Stimulated activated CD8-positive, alpha-beta memory T cell treated with anti-CD3 and anti-CD28 coated beads, Interleukin-2, amount 100 ng/mL, for 1 hour (primary cell): ENCODE data around the gene GID8.
"Not testable (repeated sequence)": the region's sequence is repeated elsewhere in the genome, so short reads cannot be mapped to it uniquely, and the experiment has no call there.

ENCODE experiments used
- DNase-seq, 2 donors: peaks; one replicate each; pipeline ENCODE4 v3.0.0-alpha.2; 2020; ENCODE audit warnings: low read depth in 2 of 2

Gene GID8

DNA sequence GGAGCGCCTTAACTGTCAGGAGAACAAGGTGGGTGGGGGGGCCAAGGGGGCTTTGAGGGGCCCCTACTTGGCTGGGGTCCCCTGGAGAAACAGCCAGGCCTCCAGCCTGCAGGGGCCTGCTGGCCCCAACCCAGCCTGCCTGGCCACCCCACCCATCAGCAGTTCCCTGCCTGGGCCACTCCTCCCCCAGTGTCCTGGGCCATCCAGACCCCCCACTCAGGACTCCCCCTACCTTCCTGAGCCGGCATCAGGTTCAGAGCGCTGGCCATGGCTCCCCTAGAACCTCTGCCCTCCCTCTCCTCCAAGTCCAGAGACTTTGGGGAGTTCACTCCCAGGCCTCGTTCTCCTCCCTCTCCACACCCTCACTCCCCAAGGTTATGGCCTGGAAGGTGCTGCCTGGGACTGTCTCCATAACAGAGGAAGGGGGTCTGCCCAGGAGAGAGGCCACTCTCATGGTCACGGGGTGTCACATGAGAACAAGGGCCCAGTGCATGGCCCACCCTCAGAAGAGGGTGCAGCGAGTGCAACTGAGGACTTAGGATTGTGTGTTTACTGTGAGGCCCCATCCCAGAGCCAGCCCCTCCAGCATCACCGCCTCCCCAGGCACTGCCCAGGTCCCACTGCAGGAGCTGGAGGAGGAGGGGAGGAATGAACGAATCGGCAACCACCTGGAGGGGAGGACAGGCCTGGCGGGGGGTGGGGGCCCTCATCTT is 20.6 kb downstream of the GID8 start:
- no peak for DNase-seq

DNA sequence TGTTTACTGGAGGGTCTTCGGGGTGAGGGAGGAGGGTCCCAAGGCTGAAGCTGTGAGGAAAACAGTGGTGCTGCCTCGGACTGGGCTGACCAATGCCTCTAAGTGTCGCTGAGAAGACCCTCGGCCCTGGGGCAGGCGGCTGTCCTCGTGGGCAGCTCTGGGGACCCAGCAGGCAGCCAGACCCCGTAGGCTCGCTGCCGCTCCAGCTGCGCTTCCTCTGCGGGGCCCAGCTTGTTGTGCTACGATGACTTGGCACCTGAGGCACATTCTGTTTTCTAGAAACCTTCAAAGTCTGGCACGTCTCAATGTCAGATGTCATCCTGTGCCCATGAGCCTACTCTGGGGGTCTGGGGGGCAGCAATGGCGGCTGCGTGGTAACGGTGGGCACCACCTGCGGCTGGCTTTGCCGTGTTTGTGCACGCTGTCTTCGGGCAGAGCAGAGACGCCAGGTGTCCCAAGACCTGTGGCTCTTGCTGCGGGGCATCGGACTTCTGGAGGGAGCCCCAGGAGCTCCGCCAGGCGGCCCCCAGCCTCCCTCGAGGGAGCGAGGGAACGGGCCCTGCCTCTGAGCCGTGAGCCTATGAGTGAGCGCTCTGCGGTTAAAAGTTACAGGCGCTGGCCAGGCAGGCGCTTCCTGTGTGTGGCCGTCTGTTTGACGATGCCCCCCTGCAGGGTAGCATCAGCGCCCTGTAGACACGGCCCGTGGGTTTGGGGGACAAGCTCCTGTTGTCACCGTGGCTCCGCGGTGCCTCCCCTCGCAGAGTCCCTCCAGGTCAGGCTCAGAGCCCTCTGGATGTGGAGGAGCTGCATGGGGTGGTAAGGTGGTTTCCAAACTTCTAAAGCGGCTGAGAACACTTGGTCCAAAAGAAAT is 21.4 kb downstream of the GID8 start:
- DNase-seq, result no peak

DNA sequence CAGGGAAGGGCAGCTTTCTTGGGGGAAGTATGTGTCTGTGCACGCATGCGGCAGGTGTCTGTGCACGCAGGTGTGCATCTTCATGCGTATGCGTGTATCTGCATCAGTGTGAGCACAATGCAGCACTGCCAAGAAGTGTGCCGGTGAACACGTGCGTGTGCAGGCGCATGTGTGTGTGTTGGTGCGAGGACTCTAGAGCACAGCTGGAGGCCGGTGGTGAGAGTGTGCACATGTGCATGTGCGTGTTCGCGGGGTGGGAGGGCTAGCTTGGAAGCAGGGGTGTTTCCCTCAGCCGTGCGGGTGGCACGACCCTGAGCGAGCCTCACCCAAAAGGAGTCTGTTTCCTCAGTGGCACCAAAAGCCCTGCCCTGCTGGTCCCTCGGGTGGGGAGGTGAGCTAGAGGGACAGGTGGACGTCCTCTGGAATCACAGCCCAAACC is 22.1 kb downstream of the GID8 start:
- no peak for DNase-seq

- not testable (repeated sequence) for DNase-seq
These were observed 22.7 kb downstream of the GID8 start for GRCh38 chr20:62960446-62961309.

DNA sequence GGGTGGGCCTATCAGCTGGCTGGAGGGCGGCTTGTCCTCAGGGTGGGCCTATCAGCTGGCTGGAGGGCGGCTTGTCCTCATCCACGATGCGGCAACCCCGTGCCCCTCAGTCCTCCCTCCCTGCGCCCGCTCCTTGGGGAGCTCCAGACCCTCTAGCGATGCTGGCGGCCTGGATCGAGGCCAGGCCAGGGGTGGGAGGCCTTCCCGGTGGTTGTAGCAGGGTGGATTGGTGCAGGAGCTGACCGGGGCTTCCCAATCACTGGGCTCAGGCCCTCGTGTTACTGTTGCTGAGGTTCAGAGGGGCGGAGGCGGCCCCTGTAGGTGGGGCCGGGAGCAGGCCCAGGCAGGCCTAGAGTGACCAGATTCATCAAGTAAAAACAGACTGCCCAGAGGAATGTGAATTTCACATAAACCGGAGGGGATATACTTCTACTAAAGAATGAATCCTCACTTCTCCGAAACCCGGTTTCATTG is 23.4 kb downstream of the GID8 start:
- DNase-seq, result no peak

- no peak for DNase-seq
These were observed 23.9 kb downstream of the GID8 start for GRCh38 chr20:62961799-62962198.

- DNase-seq, result no peak
These were observed 24.4 kb downstream of the GID8 start for GRCh38 chr20:62962221-62962879.

- DNase-seq, result no peak
These were observed 25.1 kb downstream of the GID8 start for GRCh38 chr20:62962891-62963613.

GRCh38 chr20:62963614-62964397 is 25.9 kb downstream of the GID8 start:
- DNase-seq, result no peak

GRCh38 chr20:62964700-62965099 is 26.8 kb downstream of the GID8 start:
- DNase-seq, result no peak

GRCh38 chr20:62965363-62965771 is 27.4 kb downstream of the GID8 start:
- no peak for DNase-seq

- no peak for DNase-seq
These were observed 28.5 kb downstream of the GID8 start for GRCh38 chr20:62966212-62967148.

DNA sequence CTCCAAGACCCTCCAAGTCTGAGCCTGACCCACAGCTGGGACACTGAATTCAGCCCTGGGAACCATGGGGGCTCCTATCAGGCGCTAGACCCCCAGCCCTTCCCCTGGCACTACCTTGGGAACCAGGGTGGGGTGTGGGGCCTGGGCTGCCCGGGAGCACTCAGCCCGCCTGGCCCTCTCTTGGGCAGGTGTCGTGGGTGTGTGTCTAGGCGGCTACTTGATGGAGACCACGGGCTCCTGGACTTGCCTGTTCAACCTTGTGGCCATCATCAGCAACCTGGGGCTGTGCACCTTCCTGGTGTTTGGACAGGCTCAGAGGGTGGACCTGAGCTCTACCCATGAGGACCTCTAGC is 29.2 kb downstream of the GID8 start:
- no peak for DNase-seq

DNA sequence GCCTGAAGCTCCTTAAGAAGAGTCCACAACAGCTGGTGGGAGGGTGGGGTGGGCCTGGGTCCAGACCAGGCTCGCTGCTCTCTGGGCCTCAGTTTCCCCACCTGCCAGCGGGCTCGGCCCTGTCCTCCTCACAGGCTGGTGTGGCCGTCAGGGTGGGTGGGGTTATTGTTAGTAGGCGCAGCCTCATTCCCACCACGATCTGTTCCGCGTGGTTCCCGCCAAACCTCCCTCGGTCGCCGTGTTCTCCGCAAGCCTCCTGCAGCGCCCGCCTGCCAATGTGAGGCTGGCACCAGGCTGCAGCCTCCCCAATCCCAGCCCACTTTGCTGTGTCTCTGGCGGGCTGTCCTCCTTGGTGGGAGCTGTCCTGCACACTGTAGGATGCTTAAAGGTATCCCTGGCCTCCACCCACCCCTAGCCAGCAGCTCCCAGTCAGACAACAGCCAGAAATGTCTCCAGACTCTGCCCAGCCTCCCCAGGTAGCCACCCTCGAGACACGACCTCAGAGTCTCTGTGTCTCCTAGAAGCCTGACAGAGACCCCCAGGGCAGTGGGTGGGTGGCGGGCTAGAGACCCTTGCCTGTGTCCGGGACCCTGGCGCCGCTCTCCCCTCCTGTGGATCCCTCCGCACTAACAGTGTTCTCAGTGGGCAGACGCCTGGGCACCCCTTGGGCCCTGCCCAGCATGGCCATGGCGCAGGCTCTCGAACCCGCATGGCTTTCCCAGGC is 29.8 kb downstream of the GID8 start:
- no peak for DNase-seq

DNA sequence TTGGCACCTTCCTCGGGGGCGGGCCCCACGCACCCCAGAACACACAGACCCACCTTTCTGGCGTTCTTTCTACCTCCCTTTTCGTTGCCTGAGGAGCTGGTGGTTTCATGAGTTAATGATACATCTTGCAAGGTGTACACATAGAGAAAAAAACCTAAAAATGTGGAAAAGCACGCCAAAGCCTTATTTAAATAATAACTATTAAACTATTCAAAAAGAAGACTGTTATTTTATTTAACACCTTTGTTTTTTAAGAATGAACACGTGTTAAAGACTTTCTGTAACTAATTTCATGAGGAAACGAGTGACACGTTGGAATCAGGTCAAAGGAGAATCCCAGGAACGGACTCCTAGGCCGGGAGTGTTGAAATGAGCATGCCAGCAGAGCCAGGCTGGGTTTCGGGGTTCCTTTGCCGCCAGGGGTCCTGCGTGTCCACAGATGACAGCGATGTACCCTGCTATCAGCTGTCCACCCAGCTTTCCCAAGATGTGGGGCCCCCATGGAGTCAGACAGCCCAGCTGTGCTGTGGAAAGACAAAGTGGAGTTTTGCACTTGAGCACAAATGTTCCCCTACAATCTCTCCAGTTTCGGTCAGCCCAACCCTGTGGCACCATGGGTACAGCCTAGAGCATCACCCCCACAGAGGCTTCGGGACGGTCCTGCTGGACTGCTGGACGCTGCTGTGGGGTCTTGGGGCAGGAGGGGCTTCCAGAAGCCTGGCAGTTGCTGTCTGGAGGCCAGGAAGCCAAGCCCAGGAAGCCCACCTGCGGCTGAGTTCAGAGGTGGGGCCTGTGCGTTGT is 30.6 kb downstream of the GID8 start:
- DNase-seq, result no peak

GRCh38 chr20:62969179-62969760 is 31.3 kb downstream of the GID8 start:
- no peak for DNase-seq

- DNase-seq, result no peak
These were observed 32.0 kb downstream of the GID8 start for GRCh38 chr20:62969939-62970306.
